Right lobe of liver (tissue), 4 donors: ENCODE measurements around the gene HOXA13.

ENCODE experiments used
- POLR2A ChIP-seq: fragments of 450-650 bp; IDR thresholded peaks from one replicate; pipeline ENCODE4 v1.6.1; 2017; ENCODE audit warnings: antibody characterized with exemption, mild to moderate bottlenecking
- TF ChIP-seq, protein P1 (sequence below), 4 donors: fragments of 200-600 bp in 3 of 4; fragments of 450-650 bp in 1 of 4; IDR thresholded peaks; one replicate each; pipeline versions ENCODE4 v1.5.1 to v1.8.0; 2016 to 2022; ENCODE audit warnings: antibody characterized with exemption in 4 of 4, mild to moderate bottlenecking in 2 of 4
- donor health status: DM: no; HTN: no; CAD: no.
- donor health status: DM: no; HTN: no; CAD: no.
- donor health status: DM: no; HTN: yes; CAD: no.

DNA sequence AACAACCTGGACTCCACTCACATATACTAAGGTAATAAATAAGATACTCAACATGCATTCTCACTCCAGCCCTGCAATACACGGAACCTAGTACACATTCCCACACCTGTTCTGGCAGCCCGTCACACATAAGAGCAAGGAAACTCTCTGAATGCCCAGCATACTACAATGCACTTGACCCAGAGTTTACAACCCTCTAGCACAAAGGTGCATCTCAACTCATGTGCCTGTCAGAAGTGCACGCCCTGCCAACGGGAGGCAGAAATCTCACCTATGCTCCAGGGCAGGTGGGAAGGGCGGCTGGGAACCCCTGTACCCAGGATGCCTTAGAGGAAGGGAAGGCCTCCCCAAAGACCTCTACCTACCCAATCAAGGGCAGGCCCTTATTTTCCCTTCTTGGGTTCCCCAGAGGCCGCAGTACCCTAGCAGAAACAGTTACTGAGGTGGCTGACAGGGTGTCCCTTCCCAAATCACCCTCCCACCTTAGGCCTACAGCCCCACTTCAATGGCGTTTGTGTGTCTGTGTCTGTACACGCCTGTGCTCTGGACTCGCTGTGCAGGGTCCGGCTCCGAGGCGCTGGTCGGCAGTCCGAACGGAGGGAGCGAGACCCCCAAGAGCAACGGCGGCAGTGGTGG, 44.7 kb upstream of the HOXA13 start:
- TF ChIP-seq, protein P1, sequence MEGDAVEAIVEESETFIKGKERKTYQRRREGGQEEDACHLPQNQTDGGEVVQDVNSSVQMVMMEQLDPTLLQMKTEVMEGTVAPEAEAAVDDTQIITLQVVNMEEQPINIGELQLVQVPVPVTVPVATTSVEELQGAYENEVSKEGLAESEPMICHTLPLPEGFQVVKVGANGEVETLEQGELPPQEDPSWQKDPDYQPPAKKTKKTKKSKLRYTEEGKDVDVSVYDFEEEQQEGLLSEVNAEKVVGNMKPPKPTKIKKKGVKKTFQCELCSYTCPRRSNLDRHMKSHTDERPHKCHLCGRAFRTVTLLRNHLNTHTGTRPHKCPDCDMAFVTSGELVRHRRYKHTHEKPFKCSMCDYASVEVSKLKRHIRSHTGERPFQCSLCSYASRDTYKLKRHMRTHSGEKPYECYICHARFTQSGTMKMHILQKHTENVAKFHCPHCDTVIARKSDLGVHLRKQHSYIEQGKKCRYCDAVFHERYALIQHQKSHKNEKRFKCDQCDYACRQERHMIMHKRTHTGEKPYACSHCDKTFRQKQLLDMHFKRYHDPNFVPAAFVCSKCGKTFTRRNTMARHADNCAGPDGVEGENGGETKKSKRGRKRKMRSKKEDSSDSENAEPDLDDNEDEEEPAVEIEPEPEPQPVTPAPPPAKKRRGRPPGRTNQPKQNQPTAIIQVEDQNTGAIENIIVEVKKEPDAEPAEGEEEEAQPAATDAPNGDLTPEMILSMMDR (IDR thresholded peaks at IDR 0.05) = no peak
- TF ChIP-seq POLR2A = no peak
